SH-SY5Y (cell line): ENCODE measurements around the gene FAM89B.

Experiments used
- GATA2 ChIP-seq: IDR thresholded peaks from 2 replicates; pipeline ENCODE4 v1.6.1; 2011; ENCODE audit warnings: mild to moderate bottlenecking, low read depth, low read length
- GATA3 ChIP-seq: IDR thresholded peaks from 2 replicates; pipeline ENCODE4 v1.6.1; 2011; ENCODE audit warnings: low read depth, mild to moderate bottlenecking, low read length, moderate library complexity

GRCh38 chr11:65610404-65610803 is 38.1 kb downstream of the FAM89B start:
- TF ChIP-seq GATA2 (no peak), GATA3 (no peak)
